ENCODE data around the gene ARHGAP24.
"Not testable (repeated sequence)": the region's sequence is repeated elsewhere in the genome, so short reads cannot be mapped to it uniquely, and the experiment has no call there.

The ARHGAP24 gene

GRCh38 chr4:85861064-85861765 is 386.3 kb downstream of the ARHGAP24 start:
- DNase-seq (ENCODE audit: low read depth in 3 of 3), result no peak

DNA sequence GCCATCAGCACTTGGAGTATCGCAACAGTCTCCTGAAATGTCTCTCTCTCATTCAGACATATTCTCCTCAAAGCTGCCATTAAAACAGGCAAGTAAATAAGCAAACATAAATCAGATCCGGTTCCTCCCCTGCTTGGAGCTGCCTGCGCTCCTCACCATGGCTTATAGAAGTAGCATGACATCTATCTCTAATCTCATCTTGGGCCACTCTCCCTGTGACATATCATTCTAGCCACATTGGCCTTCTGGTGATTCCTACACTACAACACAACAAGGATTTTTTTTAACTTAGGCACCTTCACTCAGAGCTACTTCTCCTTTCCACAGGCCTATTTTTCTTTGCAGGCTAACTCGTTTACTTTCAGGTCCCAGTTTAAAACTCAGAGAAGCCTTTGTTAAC is 387.9 kb downstream of the ARHGAP24 start:
- no peak for DNase-seq (ENCODE audit: low read depth in 3 of 3)

DNA sequence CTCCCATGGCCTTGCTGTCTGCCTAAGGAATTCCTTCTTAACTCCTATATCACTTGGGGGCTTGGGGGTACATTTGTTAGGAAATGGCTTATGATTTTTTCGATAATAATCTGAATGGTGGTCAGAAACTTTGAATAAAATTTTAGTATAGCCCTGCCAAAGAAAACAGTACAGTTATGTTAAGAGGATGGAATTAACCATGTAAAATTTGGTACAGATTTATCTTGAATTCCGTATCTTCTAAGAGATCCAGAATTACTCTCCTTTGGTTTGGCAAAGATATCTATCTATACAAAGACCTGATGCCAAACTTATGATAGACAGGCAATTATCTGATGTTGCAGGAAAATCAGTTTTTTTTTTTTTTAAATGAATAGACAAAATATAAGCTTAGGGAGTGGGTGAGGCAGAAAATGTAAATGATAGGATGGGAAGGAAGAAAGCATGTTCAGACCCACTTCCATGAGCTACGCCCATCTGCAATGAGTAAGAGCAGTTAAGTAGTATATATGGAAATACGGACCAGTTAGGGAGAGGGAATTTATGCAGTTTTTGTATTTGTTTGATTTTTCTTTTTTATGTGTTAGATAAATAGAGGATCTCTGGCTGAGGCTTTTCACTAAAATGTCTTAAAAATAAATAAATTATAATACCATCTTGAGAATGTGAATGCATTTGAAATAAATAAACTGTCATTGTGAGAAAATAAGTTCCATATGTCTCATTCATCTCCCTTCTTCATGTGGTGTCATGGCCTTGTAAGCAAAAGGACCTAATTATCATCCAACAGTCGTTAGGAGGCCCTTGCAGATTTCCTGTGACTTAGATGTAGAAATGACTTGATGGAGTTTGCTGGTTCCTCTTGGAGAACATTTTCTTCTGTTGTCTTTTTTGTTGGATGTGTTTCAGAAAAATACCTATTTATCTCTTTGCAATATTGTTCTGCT is 389.6 kb downstream of the ARHGAP24 start:
- no peak for DNase-seq (ENCODE audit: low read depth in 3 of 3)

DNA sequence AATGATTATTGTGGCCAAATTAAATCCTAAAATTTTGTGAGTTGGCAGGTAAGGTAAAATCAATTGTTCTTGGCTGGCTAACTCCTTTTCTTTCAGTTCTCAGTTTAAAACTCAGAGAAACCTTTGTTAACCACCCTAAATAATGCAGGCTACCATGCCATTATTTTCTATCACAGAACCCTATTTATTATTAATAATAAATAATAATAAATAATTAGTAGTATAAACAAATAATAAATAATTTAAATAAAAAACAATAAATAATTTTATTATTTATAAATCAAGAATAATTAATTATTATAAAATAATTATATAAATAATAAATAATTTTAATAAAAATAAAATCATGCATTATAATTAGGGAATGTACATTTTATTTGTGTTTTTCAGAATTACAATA is 390.3 kb downstream of the ARHGAP24 start:
- DNase-seq (ENCODE audit: low read depth in 3 of 3), result no peak

DNA sequence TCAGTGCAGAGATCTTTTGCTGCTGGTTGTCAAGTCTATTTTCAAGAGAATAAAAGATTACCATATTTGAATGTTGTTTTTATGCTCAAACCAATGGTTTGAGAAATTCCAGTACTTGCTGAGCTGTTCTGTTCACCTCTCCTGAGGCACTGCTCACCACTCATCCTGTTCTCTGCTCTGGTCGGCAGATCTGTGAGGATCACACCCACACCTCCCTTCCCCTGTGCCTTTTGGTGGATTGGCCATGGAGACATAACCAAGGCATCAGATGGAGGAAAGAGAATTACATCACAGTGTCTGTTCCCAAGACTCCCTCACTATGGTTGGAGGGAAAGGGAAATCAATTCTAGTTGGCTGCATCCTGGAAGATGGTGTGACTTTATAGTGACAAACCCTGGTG is 391.6 kb downstream of the ARHGAP24 start:
- no peak for DNase-seq (ENCODE audit: low read depth in 3 of 3)

- no peak for DNase-seq (ENCODE audit: low read depth in 3 of 3)
Measured at GRCh38 chr4:85867271-85867670, 392.3 kb downstream of the ARHGAP24 start.

DNA sequence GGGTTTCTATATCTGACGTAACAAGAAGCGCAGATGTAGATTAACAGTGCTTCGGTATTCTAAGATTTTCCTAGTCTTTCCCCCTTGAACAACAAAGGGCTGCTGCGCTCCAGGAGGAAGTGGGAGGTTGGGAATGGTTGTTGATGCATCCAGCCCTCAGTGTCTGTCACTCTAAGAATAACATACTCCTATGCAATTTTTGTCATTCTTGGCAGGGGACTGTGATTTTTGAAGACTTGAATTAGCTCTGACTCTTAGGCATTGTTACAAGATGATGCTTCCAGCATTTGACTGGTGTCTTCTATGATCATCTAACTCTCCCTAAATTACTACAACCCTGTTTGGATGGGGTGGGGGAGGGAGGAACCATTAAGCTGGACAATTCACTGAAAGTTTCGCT is 394.2 kb downstream of the ARHGAP24 start:
- no peak for DNase-seq (ENCODE audit: low read depth in 3 of 3)

- DNase-seq (ENCODE audit: low read depth in 3 of 3), result no peak
Measured at GRCh38 chr4:85870298-85871083, 395.5 kb downstream of the ARHGAP24 start.

DNA sequence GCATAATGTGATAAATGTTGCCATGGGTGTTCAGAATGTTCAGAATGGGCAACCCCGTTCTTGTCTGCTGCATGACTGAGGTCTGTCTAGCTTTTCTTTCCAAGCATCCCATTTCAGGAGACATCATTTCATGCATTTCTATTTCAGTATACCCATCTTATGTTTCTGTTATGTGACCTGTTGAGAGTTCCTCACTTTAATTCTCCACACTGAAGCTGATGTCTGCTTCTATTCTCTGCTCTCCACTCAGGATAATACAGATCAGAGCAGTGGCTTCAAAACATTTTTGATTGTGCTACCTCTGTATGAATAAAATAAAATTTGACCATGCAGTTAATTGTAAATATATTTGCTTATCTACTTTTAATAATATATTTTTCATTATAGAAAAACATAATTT is 398.6 kb downstream of the ARHGAP24 start:
- no peak for DNase-seq (ENCODE audit: low read depth in 3 of 3)

DNA sequence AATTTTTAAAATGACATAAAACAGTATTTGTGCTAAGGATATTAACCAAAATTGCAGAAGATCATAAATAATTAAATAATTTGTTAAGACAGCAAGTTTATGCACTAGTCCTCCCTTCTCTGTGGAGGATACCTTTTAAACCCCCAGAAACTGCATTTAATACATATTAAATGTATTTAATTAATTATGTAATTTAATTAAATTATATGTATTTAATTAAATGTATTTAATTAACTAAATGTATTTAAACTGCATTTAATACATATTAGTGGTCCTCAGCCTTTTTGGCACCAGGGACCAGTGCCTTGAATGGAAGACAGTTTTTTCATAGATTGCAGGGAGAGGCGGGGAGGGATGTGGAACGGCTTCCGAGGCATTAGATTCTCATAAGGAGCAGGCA is 404.6 kb downstream of the ARHGAP24 start:
- DNase-seq (ENCODE audit: low read depth in 3 of 3), result no peak

- no peak for DNase-seq (ENCODE audit: low read depth in 3 of 3)
Measured at GRCh38 chr4:85883180-85883579, 408.2 kb downstream of the ARHGAP24 start.

DNA sequence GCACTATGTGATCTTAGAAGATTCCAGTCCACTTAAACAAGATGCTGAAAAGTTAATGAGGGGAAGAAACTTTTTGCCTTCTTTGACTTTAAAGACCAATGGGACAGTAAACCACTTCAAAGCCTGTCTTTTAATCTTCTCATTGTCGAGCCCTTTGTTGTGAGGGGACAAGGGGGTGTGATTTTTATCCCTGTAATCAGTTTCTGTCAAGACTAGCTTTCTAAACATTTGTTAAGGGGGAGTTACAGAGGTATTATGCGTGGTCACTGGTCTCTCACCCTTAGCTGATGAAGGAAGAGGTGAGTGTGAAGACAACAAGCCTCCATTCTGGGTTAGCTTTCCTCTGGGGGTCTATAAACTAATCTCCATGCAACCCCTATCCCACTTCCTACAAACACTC is 409.3 kb downstream of the ARHGAP24 start:
- DNase-seq (ENCODE audit: low read depth in 3 of 3), result no peak

GRCh38 chr4:85886665-85887064 is 411.7 kb downstream of the ARHGAP24 start:
- no peak for DNase-seq (ENCODE audit: low read depth in 3 of 3)

DNA sequence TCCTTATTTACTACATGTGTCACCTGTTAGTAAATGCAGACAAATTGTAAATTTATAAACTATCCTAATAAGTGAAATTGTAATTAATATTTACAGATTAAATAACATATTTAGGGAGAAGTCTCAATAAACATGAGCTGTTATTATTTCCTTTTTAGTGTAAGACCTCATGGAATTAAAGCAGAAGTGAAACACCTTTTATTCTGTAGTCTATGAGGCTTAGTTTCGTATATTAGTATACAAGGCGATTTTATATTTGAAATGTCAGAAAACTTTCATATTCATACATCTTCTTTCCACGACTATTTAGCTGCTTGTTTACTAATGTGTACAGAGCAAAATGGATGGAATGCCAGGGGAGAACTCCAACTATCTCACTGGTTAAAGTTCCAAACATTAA is 414.4 kb downstream of the ARHGAP24 start:
- no peak for DNase-seq (ENCODE audit: low read depth in 3 of 3)

GRCh38 chr4:85895755-85896154 is 420.8 kb downstream of the ARHGAP24 start:
- DNase-seq (ENCODE audit: low read depth in 3 of 3), result no peak

GRCh38 chr4:85898231-85898630 is 423.3 kb downstream of the ARHGAP24 start:
- no peak for DNase-seq (ENCODE audit: low read depth in 3 of 3)

DNA sequence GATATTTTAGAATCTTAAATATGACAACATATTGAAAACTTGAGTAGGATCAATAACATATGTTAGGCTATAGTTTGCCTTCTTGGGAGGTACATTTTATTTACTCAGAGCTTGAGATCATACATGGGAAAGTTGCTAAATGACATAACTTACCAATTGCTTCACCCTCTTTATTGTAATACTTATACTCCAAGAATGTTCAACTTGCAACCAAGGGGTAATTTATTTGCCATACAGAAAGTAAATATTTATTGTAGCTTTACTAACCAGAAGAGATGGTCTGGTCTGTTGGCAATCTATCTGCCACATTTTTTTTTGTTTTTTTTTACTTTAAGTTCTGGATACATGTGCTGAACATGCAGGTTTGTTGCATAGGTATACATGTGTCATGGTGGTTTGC is 426.6 kb downstream of the ARHGAP24 start:
- no peak for DNase-seq (ENCODE audit: low read depth in 3 of 3)

- DNase-seq (ENCODE audit: low read depth in 3 of 3), result not testable (repeated sequence)
Measured at GRCh38 chr4:85902647-85903046, 427.7 kb downstream of the ARHGAP24 start.

DNA sequence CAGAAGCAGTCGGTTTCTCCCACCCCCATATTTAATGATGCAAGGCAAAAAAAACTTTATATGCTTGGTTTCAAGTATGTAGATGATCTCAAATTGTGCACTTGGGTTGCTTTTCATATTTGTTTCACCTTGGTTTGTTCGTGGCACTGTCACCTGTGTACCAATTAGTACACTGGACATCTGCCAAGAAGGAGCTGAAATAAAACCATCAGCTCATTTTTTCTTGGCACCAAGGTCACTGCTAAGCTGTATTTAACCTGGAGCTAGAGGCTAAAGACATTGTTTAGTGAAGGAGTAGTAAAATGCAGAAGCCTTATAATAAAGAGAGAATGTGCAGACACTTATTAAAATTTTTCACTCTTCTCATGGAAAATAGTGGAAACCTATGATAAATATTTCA is 430.8 kb downstream of the ARHGAP24 start:
- no peak for DNase-seq (ENCODE audit: low read depth in 3 of 3)

GRCh38 chr4:85907001-85907400 is 432.1 kb downstream of the ARHGAP24 start:
- DNase-seq (ENCODE audit: low read depth in 3 of 3), result no peak

DNA sequence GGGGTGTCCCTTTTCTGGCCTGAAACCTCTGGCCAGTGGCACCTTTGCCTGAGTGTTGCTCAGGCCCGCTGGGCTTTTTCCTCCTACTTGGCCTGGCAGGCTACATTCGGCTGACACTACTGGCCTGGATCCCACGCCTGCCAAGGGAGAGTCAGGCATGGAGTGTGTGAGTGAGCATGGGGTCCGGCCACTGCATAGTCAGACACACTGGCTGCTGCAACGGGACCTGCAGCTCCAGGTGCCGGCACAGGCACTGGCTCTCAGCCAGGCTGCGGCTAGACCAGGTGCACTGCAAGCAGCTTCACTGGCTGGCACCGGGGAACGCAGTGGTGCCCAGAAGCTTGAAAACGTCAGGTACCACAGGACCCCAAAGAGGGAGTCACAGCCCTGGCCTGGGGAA is 434.9 kb downstream of the ARHGAP24 start:
- DNase-seq (ENCODE audit: low read depth in 3 of 3), result no peak

GRCh38 chr4:85910985-85911384 is 436.0 kb downstream of the ARHGAP24 start:
- no peak for DNase-seq (ENCODE audit: low read depth in 3 of 3)

All from stimulated activated CD4-positive, alpha-beta T cell treated with anti-CD3 and anti-CD28 coated beads, TNF-alpha, amount 100 ng/mL, for 48 hours (primary cell).